GM12801 (cell line): Measurements from ENCODE around the gene TECPR2.

Source experiments
- CTCF ChIP-seq: IDR thresholded peaks from one replicate; pipeline ENCODE4 v1.5.1; 2011; ENCODE audit warnings: control low read depth; ENCODE audit not compliant: insufficient read length; ENCODE audit errors: extremely low read depth

TECPR2 gene

GRCh38 chr14:102493585-102493984 is 130.8 kb downstream of the TECPR2 start:
- TF ChIP-seq CTCF, result no peak

DNA sequence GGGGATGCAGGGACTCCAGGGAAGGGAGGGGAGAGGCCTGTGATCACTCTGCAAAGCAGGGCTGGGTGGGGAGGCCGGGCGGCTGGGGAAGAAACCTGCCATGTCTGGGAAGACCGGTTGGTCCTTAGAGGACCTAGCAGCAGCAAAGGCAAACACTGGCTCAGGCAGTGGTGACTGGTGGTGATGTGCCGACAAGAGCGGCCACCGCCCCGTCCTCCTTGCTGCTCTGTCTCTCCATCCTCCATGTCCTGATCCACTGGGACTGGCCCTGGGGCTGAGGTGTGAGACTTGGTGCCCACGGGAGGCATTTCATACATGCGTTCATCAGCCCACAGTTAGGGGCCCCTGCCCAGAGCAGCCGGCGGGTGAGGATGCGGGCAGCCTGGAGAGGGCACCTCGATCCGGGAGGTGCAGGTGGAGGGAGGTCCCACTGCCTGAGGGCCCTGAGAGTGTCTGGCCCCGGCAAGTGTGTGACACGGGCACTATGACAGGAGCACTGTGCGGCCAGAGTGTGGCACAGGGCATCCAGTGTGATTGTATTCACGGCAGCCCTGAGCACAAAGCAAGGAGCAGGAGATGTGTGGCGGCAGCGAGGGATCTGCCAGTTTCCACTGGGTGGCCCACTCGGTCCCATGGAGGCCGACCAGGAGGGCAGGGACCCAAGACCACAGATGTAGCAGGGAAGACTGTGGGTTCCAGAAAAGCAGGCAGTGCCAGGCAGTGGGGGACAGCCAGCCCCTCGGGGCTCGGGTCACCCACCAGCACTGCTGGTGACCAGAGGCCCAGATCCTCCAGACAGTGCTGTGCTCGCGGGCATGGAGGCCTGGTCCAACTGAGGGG is 133.0 kb downstream of the TECPR2 start:
- no peak for TF ChIP-seq CTCF

DNA sequence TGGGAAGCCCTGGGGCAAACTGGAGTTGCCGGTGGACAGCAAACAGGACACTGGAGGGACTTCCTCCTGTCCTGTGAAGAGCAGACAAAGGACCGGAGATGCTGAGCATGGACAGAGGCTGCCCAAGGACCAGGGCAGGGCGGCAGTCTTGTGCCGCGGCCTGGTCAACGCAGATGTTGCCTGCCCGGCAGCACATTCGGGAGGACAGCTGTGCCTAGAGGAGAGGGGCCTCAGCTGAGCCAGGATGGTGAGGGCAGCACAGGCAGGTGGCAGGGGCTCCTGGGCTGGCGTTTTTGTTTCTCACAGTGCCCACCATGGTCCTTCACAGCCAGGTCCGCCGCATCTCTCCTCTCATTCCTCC is 133.6 kb downstream of the TECPR2 start:
- TF ChIP-seq CTCF, result no peak

DNA sequence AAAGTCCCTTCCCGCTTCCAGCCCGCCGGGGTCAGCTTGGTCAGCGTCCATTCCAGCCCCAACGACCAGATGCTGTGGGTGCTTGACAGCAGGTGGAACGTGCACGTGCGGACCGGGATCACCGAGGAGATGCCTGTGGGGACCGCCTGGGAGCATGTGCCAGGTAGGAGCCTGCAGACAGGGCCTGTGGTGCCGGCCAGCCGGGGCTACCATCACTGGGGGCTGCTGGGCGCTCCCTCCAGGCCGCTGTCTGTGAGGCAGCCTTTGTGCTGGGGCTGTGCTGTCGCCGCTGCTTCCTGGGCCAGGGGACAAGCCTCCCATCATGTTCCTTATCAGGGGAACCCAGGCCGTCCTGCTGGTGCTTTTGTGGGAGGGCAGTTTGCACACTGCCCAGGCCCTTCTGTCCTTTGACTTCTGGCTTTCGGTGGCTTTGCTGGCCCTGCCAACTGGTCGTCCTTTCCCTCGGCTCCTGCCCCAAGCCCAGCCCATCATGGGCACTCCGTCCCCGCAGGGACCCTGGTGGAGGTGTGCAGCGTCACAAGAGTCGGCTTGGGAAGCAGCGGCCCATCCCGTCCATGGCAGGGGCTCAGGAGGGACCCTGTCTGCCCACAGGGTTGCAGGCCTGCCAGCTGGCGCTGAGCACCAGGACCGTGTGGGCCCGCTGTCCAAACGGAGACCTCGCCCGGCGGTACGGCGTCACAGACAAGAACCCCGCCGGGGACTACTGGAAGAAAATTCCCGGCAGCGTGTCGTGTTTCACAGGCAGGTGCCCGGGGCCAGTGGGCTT is 134.4 kb downstream of the TECPR2 start:
- TF ChIP-seq CTCF, result no peak

GRCh38 chr14:102497998-102498677 is 135.4 kb downstream of the TECPR2 start:
- no peak for TF ChIP-seq CTCF

- TF ChIP-seq CTCF, result no peak
These were observed 136.0 kb downstream of the TECPR2 start for GRCh38 chr14:102498678-102499265.
